Measurements from ENCODE around the gene RNU1-3. TPM values are rescaled to one million over a fixed set of nuclear protein-coding genes. Genes with fewer than 3 reads are reported as not detected.
A peak's percentile ranks its signal among the peaks of the same experiment; 100 is the strongest.
"Not testable (repeated sequence)": the region's sequence is repeated elsewhere in the genome, so short reads cannot be mapped to it uniquely, and the experiment has no call there.

The RNU1-3 gene
- total and polyA plus RNA-seq, 5 donors from 2014 or later = 23.7 to 3,278 TPM; not detected in 3

DNA sequence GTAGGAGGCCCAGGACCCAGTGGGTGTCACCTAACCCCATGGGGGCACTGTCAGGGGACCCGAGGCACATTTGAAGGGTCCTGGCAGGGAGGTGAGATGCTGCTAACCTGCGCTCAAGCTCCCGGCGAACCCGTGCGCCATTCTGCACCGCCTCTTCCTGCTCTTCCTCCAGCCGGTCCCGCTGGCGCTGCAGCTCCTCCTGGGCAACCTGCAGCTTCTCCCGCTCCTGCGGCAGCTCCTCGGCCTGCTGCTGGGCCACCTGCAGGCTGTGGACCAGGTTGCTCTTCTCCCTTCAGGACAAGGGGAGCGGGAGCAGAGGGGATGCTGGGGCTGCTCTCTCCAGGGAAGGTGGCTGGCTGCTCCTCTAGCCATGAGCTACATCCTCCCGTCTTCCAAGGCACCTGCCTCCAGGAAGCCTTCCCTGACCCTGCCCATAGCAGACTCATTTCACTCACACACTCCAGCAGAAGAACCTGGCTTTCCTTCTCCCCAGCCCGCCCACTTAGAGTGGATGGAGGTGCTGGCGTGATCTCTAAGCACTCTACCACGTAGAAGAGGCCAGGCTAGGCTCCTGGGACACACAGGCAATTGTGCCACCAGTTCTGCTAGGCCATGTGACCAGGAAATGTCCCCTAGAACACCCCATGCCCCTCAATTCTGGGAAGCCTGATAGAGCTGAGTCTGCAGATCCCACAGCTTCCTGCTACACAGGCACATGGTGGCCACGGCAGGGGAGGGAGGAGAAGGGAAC is 38.2 kb downstream of the RNU1-3 start:
- H3K4me1 ChIP-seq (ENCODE audit: control insufficient read depth, insufficient read depth, low read length, poor library complexity, severe bottlenecking) = no peaks in the 10 kb centered on the region
- no peaks in the 10 kb centered on the region for H3K9me3 ChIP-seq (ENCODE audit: control insufficient read depth in 2 of 2, low read length in 2 of 2)
- Mint-ChIP-seq H3K27me3 (no peaks in the 10 kb centered on the region), H3K36me3 (peaks cover 70% of the 10 kb centered on the region), H3K4me3 (no peak overlapping the region), H3K4me1 (peaks cover 0 to 5% (median 2%) of the 10 kb centered on the region in 4 donors), H3K27ac (peak overlapping the region in 1 of 3 donors; percentile 16), H3K9me3 (no peaks in the 10 kb centered on the region)
- no peak for ATAC-seq (ENCODE audit: low read depth in 2 of 2)
- no peak overlapping the region for H3K4me3 ChIP-seq (ENCODE audit: low read depth, low read length)
- peaks cover 85% of the 10 kb centered on the region for H3K36me3 ChIP-seq (ENCODE audit: control insufficient read depth, insufficient read depth, low read length)
- no peaks in the 10 kb centered on the region for H3K27me3 ChIP-seq (ENCODE audit: control insufficient read depth, insufficient read depth, low read length)
- H3K27ac ChIP-seq (ENCODE audit: insufficient read depth, low read length, poor library complexity, severe bottlenecking) = no peak overlapping the region
- DNase-seq = no peak

DNA sequence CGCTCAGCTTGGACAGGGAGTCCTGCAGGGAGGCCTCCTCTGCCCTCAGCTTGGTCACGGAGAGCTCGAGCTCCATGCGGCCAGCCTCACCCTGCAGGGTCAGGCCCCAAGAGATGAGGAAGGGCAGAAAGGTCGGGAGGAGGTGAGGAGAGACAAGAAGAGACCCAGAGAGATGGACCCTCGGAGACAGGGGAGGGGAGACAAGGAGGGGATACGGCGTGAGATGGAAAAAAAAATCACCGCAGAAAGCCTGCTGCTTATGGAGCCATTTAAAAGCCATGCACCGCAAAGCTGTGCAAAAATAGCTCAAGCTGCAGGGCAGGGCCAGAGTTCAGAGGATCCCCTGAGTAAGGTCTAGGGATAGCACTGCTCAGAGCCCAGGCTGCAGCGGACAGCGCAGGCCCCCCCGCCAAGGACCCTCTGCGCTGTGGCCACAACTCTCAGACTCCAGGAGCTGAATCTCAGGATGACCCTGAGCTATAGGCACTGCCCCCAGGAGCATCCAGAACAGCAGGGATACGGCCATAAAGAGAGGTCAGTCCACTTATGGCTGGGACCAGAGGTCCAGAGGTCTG is 40.3 kb downstream of the RNU1-3 start:
- H3K4me3 ChIP-seq (ENCODE audit: low read depth, low read length) = not testable (repeated sequence)
- Mint-ChIP-seq H3K27ac (peak overlapping the region in 1 of 3 donors; percentile 37), H3K36me3 (peaks cover 50% of the 10 kb centered on the region)

DNA sequence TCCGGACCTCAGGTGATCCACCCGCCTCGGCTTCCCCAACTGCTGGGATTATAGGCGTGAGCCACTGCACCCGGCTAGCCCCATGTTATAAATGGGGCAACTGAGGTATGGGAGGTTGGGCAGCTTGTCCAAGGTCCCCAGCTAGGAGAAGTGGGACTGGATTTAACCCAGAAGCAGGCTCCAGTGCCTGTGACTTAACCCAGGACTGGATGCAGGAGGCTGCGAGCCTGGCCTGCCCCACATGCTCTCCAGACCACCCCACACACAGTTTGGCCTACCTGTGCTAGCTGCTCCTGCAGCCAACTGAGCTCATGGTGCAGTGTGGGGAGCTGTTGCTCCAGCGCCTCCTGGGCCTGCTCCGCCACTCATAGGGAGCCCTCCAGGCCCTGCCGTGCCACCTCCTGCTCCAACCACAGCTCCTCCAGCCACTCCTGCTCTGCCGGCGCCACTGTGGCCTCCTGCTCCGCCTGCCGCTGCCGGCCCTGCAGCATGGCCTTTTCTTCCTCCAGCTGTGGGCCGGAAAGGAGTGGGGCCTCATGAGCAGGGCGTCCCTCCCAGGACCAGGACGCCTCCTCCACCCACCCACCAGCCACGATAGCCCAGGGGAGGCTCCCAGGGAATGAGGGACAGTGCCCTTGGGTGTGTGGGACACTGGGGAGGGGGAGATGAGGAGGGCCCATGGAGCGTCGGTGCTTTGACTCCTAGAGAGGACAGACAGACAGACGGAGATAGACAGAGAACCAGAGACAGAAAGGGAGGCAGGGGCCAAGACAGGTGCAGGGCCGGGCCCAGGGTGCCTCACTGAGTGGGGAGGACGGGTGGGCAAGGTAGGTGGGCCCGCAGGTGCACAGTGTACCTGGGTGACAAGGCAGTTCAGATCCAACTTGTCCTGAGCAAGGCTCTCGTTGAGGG is 41.0 kb downstream of the RNU1-3 start:
- no peak for ATAC-seq (ENCODE audit: low read depth in 2 of 2)
- no peaks in the 10 kb centered on the region for H3K27me3 ChIP-seq (ENCODE audit: control insufficient read depth, insufficient read depth, low read length)
- peak overlapping the region in 1 of 3 donors; percentile 37 for H3K27ac Mint-ChIP-seq
- no peak overlapping the region for H3K4me3 ChIP-seq (ENCODE audit: low read depth, low read length)
- H3K9me3 Mint-ChIP-seq = no peaks in the 10 kb centered on the region
- H3K4me3 Mint-ChIP-seq = no peak overlapping the region
- peaks cover 0 to 5% (median 2%) of the 10 kb centered on the region in 4 donors for H3K4me1 Mint-ChIP-seq
- no peaks in the 10 kb centered on the region for H3K9me3 ChIP-seq (ENCODE audit: control insufficient read depth in 2 of 2, low read length in 2 of 2)
- DNase-seq = no peak
- H3K36me3 ChIP-seq (ENCODE audit: control insufficient read depth, insufficient read depth, low read length) = peaks cover 82% of the 10 kb centered on the region
- no peaks in the 10 kb centered on the region for H3K27me3 Mint-ChIP-seq
- H3K27ac ChIP-seq (ENCODE audit: insufficient read depth, low read length, poor library complexity, severe bottlenecking) = no peak overlapping the region
- no peaks in the 10 kb centered on the region for H3K4me1 ChIP-seq (ENCODE audit: control insufficient read depth, insufficient read depth, low read length, poor library complexity, severe bottlenecking)
- peaks cover 45% of the 10 kb centered on the region for H3K36me3 Mint-ChIP-seq

More for the DNA sequence above, 40.3 kb downstream of the RNU1-3 start:
- not testable (repeated sequence) for H3K9me3 Mint-ChIP-seq; H3K9me3 ChIP-seq (ENCODE audit: control insufficient read depth in 2 of 2, low read length in 2 of 2); H3K4me1 ChIP-seq (ENCODE audit: control insufficient read depth, insufficient read depth, low read length, poor library complexity, severe bottlenecking); H3K4me3 Mint-ChIP-seq; H3K4me1 Mint-ChIP-seq; ATAC-seq (ENCODE audit: low read depth in 2 of 2); DNase-seq; H3K27me3 ChIP-seq (ENCODE audit: control insufficient read depth, insufficient read depth, low read length); H3K27me3 Mint-ChIP-seq; H3K27ac ChIP-seq (ENCODE audit: insufficient read depth, low read length, poor library complexity, severe bottlenecking)
- H3K36me3 ChIP-seq (ENCODE audit: control insufficient read depth, insufficient read depth, low read length) = peaks cover 86% of the 10 kb centered on the region

GRCh38 chr1:16623812-16624719 is 42.7 kb downstream of the RNU1-3 start:
- not testable (repeated sequence) for H3K4me1 ChIP-seq (ENCODE audit: control insufficient read depth, insufficient read depth, low read length, poor library complexity, severe bottlenecking); H3K9me3 ChIP-seq (ENCODE audit: control insufficient read depth in 2 of 2, low read length in 2 of 2); H3K4me3 ChIP-seq (ENCODE audit: low read depth, low read length); H3K9me3 Mint-ChIP-seq; DNase-seq; H3K27ac ChIP-seq (ENCODE audit: insufficient read depth, low read length, poor library complexity, severe bottlenecking); H3K27me3 Mint-ChIP-seq; ATAC-seq (ENCODE audit: low read depth in 2 of 2); H3K27ac Mint-ChIP-seq; H3K27me3 ChIP-seq (ENCODE audit: control insufficient read depth, insufficient read depth, low read length); H3K4me3 Mint-ChIP-seq; H3K4me1 Mint-ChIP-seq
- peaks cover 33% of the 10 kb centered on the region for H3K36me3 Mint-ChIP-seq
- H3K36me3 ChIP-seq (ENCODE audit: control insufficient read depth, insufficient read depth, low read length) = peaks cover 73% of the 10 kb centered on the region

- not testable (repeated sequence) for H3K27me3 ChIP-seq (ENCODE audit: control insufficient read depth, insufficient read depth, low read length); H3K4me3 ChIP-seq (ENCODE audit: low read depth, low read length); ATAC-seq (ENCODE audit: low read depth in 2 of 2); H3K27ac ChIP-seq (ENCODE audit: insufficient read depth, low read length, poor library complexity, severe bottlenecking); H3K4me3 Mint-ChIP-seq; H3K27me3 Mint-ChIP-seq; H3K4me1 Mint-ChIP-seq; H3K9me3 ChIP-seq (ENCODE audit: control insufficient read depth in 2 of 2, low read length in 2 of 2); DNase-seq; H3K9me3 Mint-ChIP-seq; H3K4me1 ChIP-seq (ENCODE audit: control insufficient read depth, insufficient read depth, low read length, poor library complexity, severe bottlenecking); H3K27ac Mint-ChIP-seq
- peaks cover 70% of the 10 kb centered on the region for H3K36me3 ChIP-seq (ENCODE audit: control insufficient read depth, insufficient read depth, low read length)
- peaks cover 27% of the 10 kb centered on the region for H3K36me3 Mint-ChIP-seq
Observed at GRCh38 chr1:16623337-16623736, 43.4 kb downstream of the RNU1-3 start.

GRCh38 chr1:16621681-16622315 is 45.0 kb downstream of the RNU1-3 start:
- not testable (repeated sequence) for H3K4me1 ChIP-seq (ENCODE audit: control insufficient read depth, insufficient read depth, low read length, poor library complexity, severe bottlenecking); H3K4me3 ChIP-seq (ENCODE audit: low read depth, low read length); H3K4me1 Mint-ChIP-seq; H3K9me3 Mint-ChIP-seq; H3K4me3 Mint-ChIP-seq; H3K27me3 Mint-ChIP-seq; ATAC-seq (ENCODE audit: low read depth in 2 of 2); H3K9me3 ChIP-seq (ENCODE audit: control insufficient read depth in 2 of 2, low read length in 2 of 2); H3K27ac Mint-ChIP-seq; H3K27ac ChIP-seq (ENCODE audit: insufficient read depth, low read length, poor library complexity, severe bottlenecking); H3K27me3 ChIP-seq (ENCODE audit: control insufficient read depth, insufficient read depth, low read length)
- peak in 1 of 3 donors; percentile 11 for DNase-seq
- H3K36me3 Mint-ChIP-seq = peaks cover 19% of the 10 kb centered on the region
- peaks cover 67% of the 10 kb centered on the region for H3K36me3 ChIP-seq (ENCODE audit: control insufficient read depth, insufficient read depth, low read length)

DNA sequence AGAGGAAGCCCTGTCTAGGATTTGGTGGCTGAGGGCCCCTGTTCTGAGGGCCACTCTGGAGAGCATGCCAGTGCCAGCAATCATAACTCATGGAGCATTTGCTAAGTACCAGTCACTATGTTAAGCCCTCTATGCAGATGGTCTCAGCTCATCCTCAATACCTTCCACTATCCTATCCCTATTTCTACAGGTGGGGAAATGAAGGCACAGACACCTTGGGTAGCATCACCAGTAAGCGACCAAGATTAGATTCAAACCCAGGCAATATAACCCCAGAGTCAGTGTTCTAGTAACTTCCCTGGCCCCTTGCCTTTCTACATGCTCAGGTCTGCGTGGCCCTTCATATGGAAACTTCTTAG is 45.5 kb downstream of the RNU1-3 start:
- Histone ChIP-seq H3K4me1 (ENCODE audit: control insufficient read depth, insufficient read depth, low read length, poor library complexity, severe bottlenecking) (no peaks in the 10 kb centered on the region), H3K27me3 (ENCODE audit: control insufficient read depth, insufficient read depth, low read length) (no peaks in the 10 kb centered on the region), H3K36me3 (ENCODE audit: control insufficient read depth, insufficient read depth, low read length) (peaks cover 63% of the 10 kb centered on the region), H3K9me3 (ENCODE audit: control insufficient read depth in 2 of 2, low read length in 2 of 2) (no peaks in the 10 kb centered on the region), H3K27ac (ENCODE audit: insufficient read depth, low read length, poor library complexity, severe bottlenecking) (no peak overlapping the region), H3K4me3 (ENCODE audit: low read depth, low read length) (no peak overlapping the region)
- Mint-ChIP-seq H3K36me3 (peaks cover 15% of the 10 kb centered on the region), H3K4me3 (no peak overlapping the region), H3K9me3 (no peaks in the 10 kb centered on the region), H3K27me3 (no peaks in the 10 kb centered on the region), H3K27ac (no peak overlapping the region), H3K4me1 (peaks cover 0 to 2% (median 0%) of the 10 kb centered on the region in 4 donors)
- DNase-seq (no peak), ATAC-seq (ENCODE audit: low read depth in 2 of 2) (no peak)
